Suprapubic skin (tissue), 4 donors: ENCODE measurements around the gene PSMB4. TPM values are rescaled to one million over a fixed set of nuclear protein-coding genes. Genes with fewer than 3 reads are reported as not detected.

Source experiments
- DNase-seq, 2 donors: peaks; one replicate each; pipeline ENCODE4 v3.0.0-alpha.2; 2019; ENCODE audit warnings: low spot score in 2 of 2
- H3K27ac ChIP-seq: fragments of 200-600 bp; sonication (generic); one replicate; pipeline ENCODE4 v1.5.1; 2019
- H3K27me3 ChIP-seq: fragments of 200-600 bp; sonication (generic); one replicate; pipeline ENCODE4 v1.5.1; 2019
- H3K36me3 ChIP-seq: fragments of 200-600 bp; sonication (generic); one replicate; pipeline ENCODE4 v1.5.1; 2019
- H3K4me1 ChIP-seq: fragments of 200-600 bp; sonication (generic); one replicate; pipeline ENCODE4 v1.5.1; 2019
- H3K4me3 ChIP-seq: fragments of 200-600 bp; sonication (generic); one replicate; pipeline ENCODE4 v1.5.1; 2019; ENCODE audit warnings: mild to moderate bottlenecking
- H3K9me3 ChIP-seq: fragments of 200-600 bp; sonication (generic); one replicate; pipeline ENCODE4 v1.5.1; 2019
- EP300 ChIP-seq: sonication (generic); formaldehyde crosslinking; IDR thresholded peaks from one replicate; pipeline ENCODE4 v1.6.1; 2017; ENCODE audit warnings: antibody characterized with exemption
- POLR2A ChIP-seq, 2 donors: fragments of 450-650 bp; IDR thresholded peaks; one replicate each; pipeline ENCODE4 v1.6.1; 2017; ENCODE audit warnings: antibody characterized with exemption in 2 of 2, mild to moderate bottlenecking in 2 of 2, moderate library complexity in 2 of 2
- POLR2AphosphoS5 ChIP-seq, 3 donors: sonication (generic); formaldehyde crosslinking; IDR thresholded peaks; one replicate each; pipeline ENCODE4 v1.6.1; 2017; ENCODE audit warnings: antibody characterized with exemption in 3 of 3
- WGBS: methylation state at CpG from one replicate; pipeline ENCODE4 v1.1.5; 2018; 5-methylcytosine and 5-hydroxymethylcytosine counted together
- total RNA-seq, 4 donors: library from RNA; depleted of rRNA; stranded (reverse); fragments of >200 nt; gene quantifications; one replicate each; pipeline ENCODE4 v1.1.0, GENCODE V29; 2016
- TF ChIP-seq, protein P1 (sequence below), 2 donors: fragments of 200-600 bp in 1 of 2; fragments of 450-650 bp in 1 of 2; sonication (generic) in 1 of 2; IDR thresholded peaks; one replicate each; pipeline ENCODE4 v1.5.1; 2016 to 2019; ENCODE audit warnings: antibody characterized with exemption in 2 of 2, mild to moderate bottlenecking in 1 of 2, moderate library complexity in 1 of 2

Gene PSMB4
- total RNA-seq, 4 donors from 2014 or later: 222 to 269 (median 241) TPM

DNA sequence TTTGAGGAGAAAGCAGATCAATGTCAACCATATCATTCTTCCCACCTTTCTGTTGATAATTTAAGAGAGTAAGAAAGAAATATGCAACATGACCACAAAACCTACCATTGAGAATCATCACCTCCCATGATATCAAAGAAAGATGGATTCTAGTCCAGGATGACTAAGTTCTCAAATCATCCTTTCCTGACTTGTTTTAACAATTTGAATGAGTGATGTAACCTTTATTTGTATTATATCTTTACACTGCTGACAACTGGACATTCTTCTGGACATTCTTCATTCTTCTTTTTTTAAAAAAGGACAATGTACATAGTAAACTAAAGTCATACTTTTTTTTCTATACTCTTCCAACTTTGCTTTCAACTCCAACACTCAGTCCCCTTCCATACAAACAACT, 9.5 kb downstream of the PSMB4 start:
- Histone ChIP-seq H3K4me1 (no peaks in the 10 kb centered on the region), H3K27ac (no peak overlapping the region), H3K36me3 (peaks cover 94% of the 10 kb centered on the region), H3K4me3 (no peak overlapping the region), H3K27me3 (no peaks in the 10 kb centered on the region), H3K9me3 (no peaks in the 10 kb centered on the region)
- no peak for DNase-seq
- no peak for TF ChIP-seq EP300
- no peak for TF ChIP-seq POLR2AphosphoS5 (IDR thresholded peaks at IDR 0.05)
- TF ChIP-seq POLR2A (IDR thresholded peaks at IDR 0.05): no peak
- TF ChIP-seq, protein P1, sequence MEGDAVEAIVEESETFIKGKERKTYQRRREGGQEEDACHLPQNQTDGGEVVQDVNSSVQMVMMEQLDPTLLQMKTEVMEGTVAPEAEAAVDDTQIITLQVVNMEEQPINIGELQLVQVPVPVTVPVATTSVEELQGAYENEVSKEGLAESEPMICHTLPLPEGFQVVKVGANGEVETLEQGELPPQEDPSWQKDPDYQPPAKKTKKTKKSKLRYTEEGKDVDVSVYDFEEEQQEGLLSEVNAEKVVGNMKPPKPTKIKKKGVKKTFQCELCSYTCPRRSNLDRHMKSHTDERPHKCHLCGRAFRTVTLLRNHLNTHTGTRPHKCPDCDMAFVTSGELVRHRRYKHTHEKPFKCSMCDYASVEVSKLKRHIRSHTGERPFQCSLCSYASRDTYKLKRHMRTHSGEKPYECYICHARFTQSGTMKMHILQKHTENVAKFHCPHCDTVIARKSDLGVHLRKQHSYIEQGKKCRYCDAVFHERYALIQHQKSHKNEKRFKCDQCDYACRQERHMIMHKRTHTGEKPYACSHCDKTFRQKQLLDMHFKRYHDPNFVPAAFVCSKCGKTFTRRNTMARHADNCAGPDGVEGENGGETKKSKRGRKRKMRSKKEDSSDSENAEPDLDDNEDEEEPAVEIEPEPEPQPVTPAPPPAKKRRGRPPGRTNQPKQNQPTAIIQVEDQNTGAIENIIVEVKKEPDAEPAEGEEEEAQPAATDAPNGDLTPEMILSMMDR (IDR thresholded peaks at IDR 0.05): no peak

GRCh38 chr1:151411884-151412283, 12.5 kb downstream of the PSMB4 start:
- Histone ChIP-seq H3K4me3 (no peak overlapping the region), H3K27me3 (no peaks in the 10 kb centered on the region), H3K36me3 (peaks cover 96% of the 10 kb centered on the region), H3K4me1 (no peaks in the 10 kb centered on the region), H3K9me3 (no peaks in the 10 kb centered on the region), H3K27ac (no peak overlapping the region)
- no peak for TF ChIP-seq POLR2AphosphoS5 (IDR thresholded peaks at IDR 0.05)
- no peak for TF ChIP-seq EP300
- TF ChIP-seq, protein P1 (IDR thresholded peaks at IDR 0.05): no peak
- TF ChIP-seq POLR2A (IDR thresholded peaks at IDR 0.05): no peak
- WGBS: 80% methylated on average over 2 of the region's 2 CpGs
- no peak for DNase-seq

DNA sequence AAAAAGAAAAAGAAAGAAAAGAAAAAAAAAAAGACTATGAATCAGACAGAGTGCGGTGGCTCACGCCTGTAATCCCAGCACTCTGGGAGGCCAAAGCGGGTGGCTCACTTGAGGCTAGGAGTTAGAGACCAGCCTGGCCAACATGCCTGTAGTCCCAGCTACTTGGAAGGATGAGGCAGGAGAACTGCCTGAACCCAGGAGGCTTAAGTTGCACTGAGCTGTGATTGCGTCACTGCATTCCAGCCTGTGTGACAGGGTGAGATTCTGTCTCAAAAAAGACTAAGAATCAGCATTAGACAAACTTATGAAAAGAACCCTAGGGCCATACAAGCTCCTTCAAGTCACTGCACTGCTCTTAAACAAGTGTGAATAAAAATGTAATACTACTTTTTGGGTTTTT, 16.9 kb downstream of the PSMB4 start:
- Histone ChIP-seq H3K27ac (no peak overlapping the region), H3K4me1 (no peaks in the 10 kb centered on the region), H3K36me3 (peaks cover 93% of the 10 kb centered on the region), H3K9me3 (no peaks in the 10 kb centered on the region), H3K27me3 (no peaks in the 10 kb centered on the region), H3K4me3 (no peak overlapping the region)
- TF ChIP-seq POLR2AphosphoS5 (IDR thresholded peaks at IDR 0.05): no peak
- no peak for TF ChIP-seq EP300
- no peak for TF ChIP-seq POLR2A (IDR thresholded peaks at IDR 0.05)
- TF ChIP-seq, protein P1 (IDR thresholded peaks at IDR 0.05): no peak
- 94% methylated on average over 4 of the region's 4 CpGs for WGBS
- no peak for DNase-seq

- 92% methylated on average over 3 of the region's 3 CpGs for WGBS
These were observed 18.7 kb downstream of the PSMB4 start for GRCh38 chr1:151418081-151418480.

GRCh38 chr1:151419819-151420218, 20.4 kb downstream of the PSMB4 start:
- Histone ChIP-seq H3K36me3 (peaks cover 95% of the 10 kb centered on the region), H3K4me1 (no peaks in the 10 kb centered on the region), H3K4me3 (no peak overlapping the region), H3K27me3 (no peaks in the 10 kb centered on the region), H3K9me3 (no peaks in the 10 kb centered on the region), H3K27ac (no peak overlapping the region)
- WGBS: 93% methylated on average over 5 of the region's 5 CpGs
- TF ChIP-seq, protein P1 (IDR thresholded peaks at IDR 0.05): no peak
- TF ChIP-seq EP300: no peak
- TF ChIP-seq POLR2AphosphoS5 (IDR thresholded peaks at IDR 0.05): no peak
- TF ChIP-seq POLR2A (IDR thresholded peaks at IDR 0.05): no peak
- no peak for DNase-seq

More at GRCh38 chr1:151418081-151418480, 18.7 kb downstream of the PSMB4 start:
- no peaks in the 10 kb centered on the region for H3K9me3 ChIP-seq
- H3K27me3 ChIP-seq: no peaks in the 10 kb centered on the region
- no peaks in the 10 kb centered on the region for H3K4me1 ChIP-seq
- TF ChIP-seq POLR2A (IDR thresholded peaks at IDR 0.05) (no peak), EP300 (no peak), POLR2AphosphoS5 (IDR thresholded peaks at IDR 0.05) (no peak)
- TF ChIP-seq, protein P1 (IDR thresholded peaks at IDR 0.05): no peak
- H3K4me3 ChIP-seq: no peak overlapping the region
- H3K36me3 ChIP-seq: peaks cover 95% of the 10 kb centered on the region
- DNase-seq: no peak
- H3K27ac ChIP-seq: no peak overlapping the region
